HEK293T (cell line): ENCODE data around the gene ANTXRL.

Experiments used
- BHLHE40 ChIP-seq: fragments of 450-650 bp; IDR thresholded peaks from 2 replicates; pipeline ENCODE4 v1.6.1; 2016; ENCODE audit warnings: mild to moderate bottlenecking, moderate library complexity, borderline replicate concordance
- ELF4 ChIP-seq: fragments of 450-650 bp; IDR thresholded peaks from 2 replicates; pipeline ENCODE4 v1.6.1; 2017; ENCODE audit warnings: antibody characterized with exemption
- FOXK2 ChIP-seq: fragments of 450-650 bp; IDR thresholded peaks from 2 replicates; pipeline ENCODE4 v1.6.1; 2016; ENCODE audit warnings: mild to moderate bottlenecking
- FOXM1 ChIP-seq: fragments of 450-650 bp; IDR thresholded peaks from 2 replicates; pipeline ENCODE4 v1.6.1; 2017; ENCODE audit warnings: mild to moderate bottlenecking, borderline replicate concordance
- L3MBTL2 ChIP-seq: fragments of 450-650 bp; conservative IDR thresholded peaks from 2 replicates; pipeline ENCODE4 v1.6.1; 2016; ENCODE audit warnings: mild to moderate bottlenecking
- LEF1 ChIP-seq: fragments of 450-650 bp; IDR thresholded peaks from 2 replicates; pipeline ENCODE4 v1.6.1; 2017; ENCODE audit warnings: mild to moderate bottlenecking, borderline replicate concordance
- NFRKB ChIP-seq: fragments of 450-650 bp; IDR thresholded peaks from 2 replicates; pipeline ENCODE4 v1.6.1; 2016; ENCODE audit warnings: mild to moderate bottlenecking, moderate library complexity
- PKNOX1 ChIP-seq: fragments of 450-650 bp; IDR thresholded peaks from 2 replicates; pipeline ENCODE4 v1.6.1; 2016
- SUZ12 ChIP-seq: fragments of 450-650 bp; IDR thresholded peaks from 2 replicates; pipeline ENCODE4 v1.6.1; 2016; ENCODE audit warnings: mild to moderate bottlenecking
- TARDBP ChIP-seq: fragments of 450-650 bp; IDR thresholded peaks from 2 replicates; pipeline ENCODE4 v1.6.1; 2016

- TF ChIP-seq L3MBTL2 (no peak), FOXM1 (no peak), BHLHE40 (no peak), SUZ12 (no peak), TARDBP (no peak), PKNOX1 (no peak), NFRKB (no peak), ELF4 (no peak), FOXK2 (no peak), LEF1 (no peak)
Measured at GRCh38 chr10:46310851-46311250, 24.1 kb downstream of the ANTXRL start.
